K562 (cell line): Measurements from ENCODE around the gene RERE. TPM values are rescaled to one million over a fixed set of nuclear protein-coding genes. Genes with fewer than 3 reads are reported as not detected.
A peak's percentile ranks its signal among the peaks of the same experiment; 100 is the strongest.

Experiments used
- AFF4 ChIP-seq: sonication (generic); formaldehyde crosslinking; IDR thresholded peaks from 2 replicates; pipeline ENCODE4 v1.8.0; 2023; ENCODE audit warnings: mild to moderate bottlenecking, missing genetic modification reagents
- BACH1 ChIP-seq: fragments of 200-800 bp; sonication (Bioruptor generic); IDR thresholded peaks from 2 replicates; pipeline ENCODE4 v1.6.1; 2016; ENCODE audit warnings: missing genetic modification characterization, missing compliant biosample characterization
- CREB1 ChIP-seq, 2 experiments: sonication (generic) in 1 of 2; formaldehyde crosslinking in 1 of 2; IDR thresholded peaks; 2 replicates each; pipeline versions ENCODE4 v1.6.1 to v1.8.0; 2012 to 2022; ENCODE audit warnings: inconsistent platforms in 1 of 2, mild to moderate bottlenecking in 1 of 2, missing genetic modification reagents in 1 of 2, moderate library complexity in 1 of 2
- FOS ChIP-seq: IDR thresholded peaks from 3 replicates; pipeline ENCODE4 v1.6.1; 2011; ENCODE audit not compliant: insufficient read length; ENCODE audit errors: extremely low read depth
- GABPB1 ChIP-seq: sonication (generic); formaldehyde crosslinking; IDR thresholded peaks from 2 replicates; pipeline ENCODE4 v1.8.0; 2022; ENCODE audit warnings: mild to moderate bottlenecking, missing genetic modification reagents
- HDAC1 ChIP-seq, 2 experiments: fragments of 450-650 bp; IDR thresholded peaks; 2 replicates each; pipeline ENCODE4 v1.6.1; 2016 to 2017; ENCODE audit warnings: inconsistent platforms in 1 of 2, mild to moderate bottlenecking in 1 of 2, moderate library complexity in 1 of 2
- POLR2H ChIP-seq: IDR thresholded peaks from 2 replicates; pipeline ENCODE4 v1.6.1; 2016; ENCODE audit warnings: missing genetic modification characterization, low read depth, mild to moderate bottlenecking, control low read depth, missing compliant biosample characterization, moderate library complexity
- PTBP1 ChIP-seq: fragments of 200-400 bp; formaldehyde crosslinking; IDR thresholded peaks from 2 replicates; pipeline ENCODE4 v1.6.1; 2017; ENCODE audit warnings: low read depth, low read length
- SMARCA4 ChIP-seq: fragments of 450-650 bp; IDR thresholded peaks from 2 replicates; pipeline ENCODE4 v1.6.1; 2016
- SMC3 ChIP-seq: conservative IDR thresholded peaks from 2 replicates; pipeline ENCODE4 v1.6.1; 2011; ENCODE audit warnings: low read depth, low read length, improper control_type of control experiment; ENCODE audit not compliant: insufficient read depth
- SOX6 ChIP-seq: fragments of 450-650 bp; IDR thresholded peaks from 2 replicates; pipeline ENCODE4 v1.6.1; 2014; ENCODE audit warnings: mild to moderate bottlenecking
- SRSF1 ChIP-seq: fragments of 200-400 bp; formaldehyde crosslinking; IDR thresholded peaks from 2 replicates; pipeline ENCODE4 v1.6.1; 2017; ENCODE audit warnings: mild to moderate bottlenecking, low read depth, low read length, moderate library complexity
- SUPT5H ChIP-seq: fragments of 450-650 bp; IDR thresholded peaks from 2 replicates; pipeline ENCODE4 v1.6.1; 2016
- ZBTB1 ChIP-seq: sonication (generic); formaldehyde crosslinking; IDR thresholded peaks from 2 replicates; pipeline ENCODE4 v1.8.1; 2023; ENCODE audit warnings: missing genetic modification reagents, low read depth, mild to moderate bottlenecking, borderline replicate concordance
- ZBTB11 ChIP-seq, 3 experiments: fragments of 200-800 bp in 1 of 3; fragments of 250-450 bp in 1 of 3; fragments of 450-650 bp in 1 of 3; sonication (Bioruptor Pico) in 1 of 3; sonication (Bioruptor generic) in 1 of 3; formaldehyde crosslinking in 1 of 3; IDR thresholded peaks; 2 replicates each; pipeline versions ENCODE4 v1.6.1 to v1.8.0; 2016 to 2022; ENCODE audit warnings: mild to moderate bottlenecking in 2 of 3, missing genetic modification characterization in 2 of 3, missing compliant biosample characterization in 1 of 3, moderate library complexity in 1 of 3
- ZHX1 ChIP-seq: fragments of 150-350 bp; conservative IDR thresholded peaks from 2 replicates; pipeline ENCODE4 v1.6.1; 2014; ENCODE audit warnings: low read length
- ZNF436 ChIP-seq: fragments of 250-450, 450-650 bp; sonication (Bioruptor Pico); formaldehyde crosslinking; IDR thresholded peaks from 2 replicates; pipeline ENCODE4 v1.7.0; 2020; ENCODE audit warnings: mild to moderate bottlenecking
- polyA plus RNA-seq, 8 experiments: library from polyadenylated mRNA; depleted of rRNA in 4 of 8; stranded (reverse) in 5 of 8; unstranded in 3 of 8; fragments of >200 nt; fragmentation: Nextera tagmentation in 2 of 8; fragmentation: Illumina TruSeq in 1 of 8; extraction: Ambion mirVana in 2 of 8; extraction: Trizol in 1 of 8; gene quantifications; 2 replicates each; pipeline versions ENCODE4 v1.2.1 to v1.2.3, GENCODE V29; 2011 to 2014; ENCODE audit warnings: inconsistent platforms in 1 of 8, missing spikeins in 1 of 8
- total RNA-seq, 7 experiments: library from RNA; depleted of rRNA in 6 of 7; stranded (reverse); fragments of >200 nt in 6 of 7; fragmentation: Illumina TruSeq in 2 of 7; extraction: Trizol in 2 of 7; gene quantifications; 2 replicates each; pipeline versions ENCODE4 v1.2.1 to v1.2.3, GENCODE V29; 2011 to 2021; ENCODE audit warnings: low replicate concordance in 1 of 7

RERE gene
- total and polyA plus RNA-seq, 9 of the 15 experiments (the other 6 are each of a cell fraction or from before 2014, with no cell fraction given): 3.0 to 51.5 (median 13.4) TPM

GRCh38 chr1:8789314-8790214 is 27.9 kb downstream of the RERE start (continued):
- TF ChIP-seq GABPB1 (CRISPR knock-in tag) (0 out of 2 replicates have a peak, but pooled peaks have one; percentile 21), POLR2H (tag) (peak; percentile 76; the same call in 1 of the 2 replicates), SUPT5H (peak; percentile 68), ZBTB11 (CRISPR knock-in tag; IDR thresholded peaks at IDR 0.05) (no peak), CREB1 (IDR thresholded peaks at IDR 0.05) (peak; percentile 90), CREB1 (CRISPR knock-in tag; IDR thresholded peaks at IDR 0.05) (peak; percentile 81), SOX6 (peak; percentile 82), ZNF436 (no peak), AFF4 (CRISPR knock-in tag) (no peak), PTBP1 (no peak), FOS (no peak), SRSF1 (no peak), HDAC1 (IDR thresholded peaks at IDR 0.05) (peak in 1 of 2 experiments; percentile 90; a peak in 2 of 4 replicates), ZHX1 (no peak), SMC3 (no peak), ZBTB1 (CRISPR knock-in tag) (0 out of 2 replicates have a peak, but pooled peaks have one; percentile 20), SMARCA4 (peak; percentile 98), BACH1 (tag) (no peak)
